Ammon's horn (tissue), 1 donor: Measurements from ENCODE around the gene FOXA3.
"Not testable (repeated sequence)": the region's sequence is repeated elsewhere in the genome, so short reads cannot be mapped to it uniquely, and the experiment has no call there.

Experiments used
- DNase-seq: peaks from one replicate; pipeline ENCODE4 v3.0.0-alpha.2; 2016; ENCODE audit warnings: low spot score

Gene FOXA3

DNA sequence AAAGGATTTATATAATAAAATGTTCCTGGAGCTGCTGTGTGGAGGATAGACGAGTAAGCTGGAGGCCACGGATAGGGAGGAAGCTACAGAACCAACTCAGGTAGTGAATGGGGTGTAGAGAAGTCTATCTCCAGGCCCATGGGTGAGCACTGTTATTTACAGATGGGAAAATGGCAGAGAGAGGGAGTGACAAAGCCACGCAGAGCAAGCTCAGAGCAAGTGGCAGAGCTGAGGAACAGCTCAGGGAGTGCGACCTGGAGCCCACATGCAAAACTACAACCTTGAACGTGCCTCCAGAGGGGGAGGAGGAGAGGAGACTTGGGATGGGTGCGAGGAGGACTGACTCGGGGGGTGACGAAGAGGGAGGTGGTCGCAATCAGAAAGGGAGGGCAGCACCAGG is 35.6 kb upstream of the FOXA3 start:
- DNase-seq: no peak

DNA sequence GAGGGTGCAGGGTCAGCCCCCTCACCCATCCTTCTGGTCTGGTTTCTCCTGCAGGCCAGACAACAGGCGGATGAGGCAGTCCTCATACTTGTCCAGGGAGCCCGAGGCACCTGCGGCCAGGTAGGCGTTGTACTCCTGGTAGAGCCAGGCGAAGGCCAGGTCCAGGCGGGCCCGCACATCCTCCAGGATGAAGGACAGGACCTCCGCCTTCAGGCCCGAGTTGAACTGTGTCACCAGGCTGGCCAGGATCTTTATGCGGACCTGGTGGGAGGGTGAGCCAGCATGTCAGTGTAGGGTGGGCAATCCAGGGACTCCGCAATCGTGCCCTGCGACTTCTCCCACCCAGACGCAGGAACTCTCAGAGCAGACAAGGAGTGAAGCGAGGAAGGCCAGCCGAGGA is 35.2 kb upstream of the FOXA3 start:
- DNase-seq: no peak

DNA sequence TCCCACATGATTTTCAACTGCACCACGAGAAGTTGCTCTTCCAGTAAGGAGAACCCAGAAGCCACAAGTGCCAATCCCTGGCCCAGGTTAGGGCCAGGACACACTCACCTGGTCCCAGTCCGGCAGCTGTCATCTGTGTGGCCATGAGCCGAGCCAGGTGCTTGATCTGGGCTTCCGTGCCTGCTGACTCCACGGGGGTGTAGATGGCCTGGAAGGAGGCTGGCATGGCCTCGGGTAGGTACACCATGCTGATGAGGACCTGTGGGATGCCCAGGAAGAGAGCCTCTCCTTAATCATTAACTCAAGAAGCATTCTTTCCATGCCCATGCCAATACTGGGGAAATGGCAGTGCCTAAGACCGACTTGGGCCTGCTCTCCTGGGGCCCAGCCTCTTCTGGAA is 29.2 kb upstream of the FOXA3 start:
- no peak for DNase-seq

DNA sequence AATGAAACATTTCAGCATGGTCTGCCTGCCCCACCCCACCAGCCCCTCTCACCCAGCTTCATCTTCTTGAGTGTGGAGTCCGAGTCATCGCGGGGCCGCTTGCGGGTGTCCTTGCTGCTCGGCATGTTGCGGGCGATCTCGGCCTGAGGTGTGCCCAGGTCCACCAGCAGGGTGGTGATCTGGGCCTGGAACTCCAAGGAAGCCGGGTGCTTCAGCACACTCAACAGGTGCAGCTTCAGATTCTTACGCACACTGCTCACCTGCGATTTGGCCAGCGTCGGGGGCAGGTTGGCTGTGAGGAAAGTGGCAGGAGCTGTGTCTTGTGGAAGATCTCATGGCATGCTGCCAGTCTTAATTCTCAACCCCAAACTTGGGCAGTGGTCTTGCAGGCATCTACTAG is 21.9 kb upstream of the FOXA3 start:
- DNase-seq: no peak

DNA sequence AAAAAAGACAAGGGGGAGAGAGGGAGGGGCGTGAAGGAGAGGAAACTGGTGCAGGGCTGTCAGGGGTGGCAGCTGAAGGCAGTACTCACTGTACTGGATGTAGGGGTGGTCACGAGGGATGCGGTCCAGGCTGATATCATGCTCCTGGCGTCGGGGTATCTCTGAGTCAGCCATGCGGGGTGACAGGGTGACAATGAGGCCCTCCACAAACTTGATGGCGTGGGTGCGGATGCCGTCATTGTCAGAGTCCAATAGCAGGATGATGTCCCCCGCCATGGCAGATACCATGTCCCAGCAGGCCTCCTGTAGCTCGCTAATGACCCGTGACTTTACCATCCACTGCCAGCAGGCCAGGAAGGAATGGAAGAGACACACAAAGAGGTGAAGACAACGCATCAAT is 16.5 kb upstream of the FOXA3 start:
- DNase-seq: no peak

DNA sequence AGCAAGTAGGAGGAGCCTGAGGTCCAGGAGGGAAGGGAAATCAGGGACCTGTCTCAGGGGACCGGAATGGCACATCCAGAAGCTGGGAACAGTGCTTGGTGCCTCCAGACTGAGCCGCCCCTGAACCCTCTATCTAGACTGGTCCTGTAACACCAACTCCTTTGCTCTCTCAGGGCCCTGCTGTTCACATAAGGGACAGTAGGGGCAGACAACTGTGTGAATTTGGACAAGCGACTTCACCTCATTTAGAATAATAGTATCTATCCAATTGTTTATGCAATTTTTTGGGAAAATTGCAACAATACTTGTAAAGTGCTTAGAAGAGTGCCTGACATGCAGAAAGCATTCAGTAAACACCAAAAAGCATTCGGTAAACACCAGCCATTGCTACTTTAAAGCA is 15.2 kb upstream of the FOXA3 start:
- no peak for DNase-seq

DNA sequence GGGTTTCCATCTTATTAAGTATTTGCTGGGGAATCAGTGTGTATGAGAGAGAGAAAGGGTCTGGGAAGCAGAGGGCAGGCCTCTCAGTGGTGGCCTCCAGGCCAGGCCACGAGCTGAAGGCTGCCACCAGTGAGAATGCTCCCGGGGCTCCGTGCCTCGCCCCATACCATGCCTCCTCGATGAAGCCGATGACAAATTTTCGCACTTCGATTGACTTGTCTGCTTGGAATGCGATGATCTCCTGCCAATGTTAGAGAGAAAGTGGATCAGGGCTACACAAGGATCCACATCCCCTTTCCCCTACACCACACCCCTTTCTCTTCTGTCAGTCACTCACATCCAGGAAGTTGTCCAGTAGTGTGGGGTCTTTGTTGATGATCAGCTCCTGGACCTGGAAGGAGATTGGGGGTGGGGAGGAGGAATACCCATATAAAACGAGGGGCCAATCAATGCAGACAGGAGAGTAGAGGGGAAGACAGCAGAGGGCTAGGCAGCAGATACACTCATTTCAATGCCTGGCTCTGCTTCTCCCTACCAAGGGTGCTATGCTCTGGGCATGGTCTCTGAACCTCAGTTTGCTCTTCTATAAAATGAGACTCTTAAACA is 11.9 kb upstream of the FOXA3 start:
- DNase-seq: no peak

DNA sequence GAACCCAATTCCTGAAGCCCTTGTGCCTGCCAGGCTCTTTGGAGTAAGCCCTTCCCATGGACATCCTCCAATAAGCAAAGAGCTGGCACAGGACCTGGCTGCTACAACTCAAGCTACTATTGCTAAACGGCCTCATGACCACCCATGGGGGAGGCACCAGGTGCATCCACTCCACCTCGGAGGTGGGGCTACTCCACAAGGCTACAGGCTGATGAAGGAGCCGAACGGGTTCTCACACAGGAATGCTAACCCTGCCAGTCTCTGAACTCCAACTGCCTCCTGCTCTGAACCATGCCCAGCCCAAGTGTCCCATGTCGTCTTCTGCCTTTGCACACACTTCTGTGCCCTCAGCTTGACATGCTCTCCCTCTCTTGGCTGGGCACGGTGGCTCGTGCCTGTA is 11.1 kb upstream of the FOXA3 start:
- no peak for DNase-seq

DNA sequence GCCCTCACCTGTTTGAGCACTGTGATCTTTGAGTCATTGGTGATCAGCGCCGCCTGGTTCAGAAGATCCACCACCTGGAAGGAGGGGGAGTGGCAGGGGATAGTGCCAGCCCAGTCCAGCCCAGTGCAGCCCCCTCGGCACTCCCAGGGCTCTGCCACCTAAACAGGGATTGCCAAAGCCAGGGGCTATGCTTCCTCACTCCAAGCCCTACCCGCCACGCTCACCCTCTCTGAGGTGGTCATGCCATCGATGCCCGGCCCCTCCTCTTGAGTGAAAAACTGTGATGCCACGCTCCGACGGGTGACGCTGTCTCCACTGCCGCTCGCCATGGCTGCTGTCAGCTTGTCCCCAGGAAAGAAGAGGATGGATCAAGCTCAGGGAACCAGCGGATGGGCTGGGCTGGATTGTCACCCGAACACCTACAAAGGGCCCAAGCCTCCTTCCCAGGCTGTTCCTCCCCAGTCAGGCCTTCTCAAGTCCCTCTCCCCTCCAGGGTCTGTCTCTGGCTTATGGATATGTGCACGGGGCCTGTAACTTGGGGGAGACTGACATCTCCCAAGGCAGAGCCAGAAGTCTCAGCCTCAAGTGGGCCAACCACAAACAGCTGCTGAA is 9.9 kb upstream of the FOXA3 start:
- DNase-seq: no peak

DNA sequence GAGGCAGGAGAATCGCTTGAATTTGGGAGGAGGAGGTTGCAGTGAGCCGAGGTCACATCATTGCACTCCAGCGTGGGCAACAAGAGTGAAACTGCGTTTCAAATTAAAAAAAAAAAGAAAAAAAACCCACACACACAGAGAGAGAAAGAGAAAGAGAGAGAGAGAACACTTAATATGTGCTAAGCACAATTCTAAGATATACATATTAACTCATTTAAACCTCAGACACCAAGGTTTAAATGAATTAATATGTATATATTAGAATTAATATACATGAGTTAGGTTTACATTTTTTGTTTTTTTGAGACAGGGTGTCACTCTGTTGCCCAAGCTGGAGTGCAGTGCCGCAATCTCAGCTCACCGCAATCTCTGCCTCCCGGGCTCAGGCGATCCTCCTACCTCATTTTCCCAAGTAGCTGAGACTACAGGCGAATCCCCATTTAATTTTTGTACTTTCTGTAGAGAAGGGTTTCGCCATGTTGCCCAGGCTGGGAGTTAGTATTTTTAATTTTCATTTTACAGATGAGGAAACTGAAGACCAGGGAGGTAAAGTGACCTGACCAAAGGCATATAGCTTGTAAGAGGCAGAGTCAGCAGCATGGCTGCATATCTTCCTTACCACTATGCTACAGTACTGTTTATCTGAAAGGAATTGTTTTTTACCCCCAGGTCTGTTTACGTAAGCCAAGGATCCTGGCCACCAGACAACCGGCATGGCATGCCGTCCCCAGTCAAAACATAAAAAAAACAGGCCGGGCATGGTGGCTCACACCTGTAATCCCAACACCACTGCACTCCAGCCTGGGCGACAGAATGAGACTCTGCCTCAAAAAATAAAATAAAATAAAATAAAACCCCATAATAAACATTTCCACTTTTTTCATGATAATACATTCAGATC is 3.5 kb upstream of the FOXA3 start:
- no peak for DNase-seq

DNA sequence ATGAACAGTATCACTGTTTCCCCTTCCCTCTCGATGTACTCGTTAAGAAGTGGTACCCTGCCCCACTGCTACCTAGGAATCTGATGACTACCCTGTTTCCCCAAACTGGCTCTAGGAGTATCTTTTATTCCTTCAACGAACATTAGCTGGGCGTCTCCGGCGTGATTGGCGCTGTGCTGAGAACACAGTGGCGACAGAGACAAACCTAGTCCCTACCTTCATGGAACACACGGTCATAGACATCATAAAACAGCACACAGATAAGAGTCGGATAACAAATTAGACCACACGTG is 1.9 kb upstream of the FOXA3 start:
- DNase-seq: no peak

DNA sequence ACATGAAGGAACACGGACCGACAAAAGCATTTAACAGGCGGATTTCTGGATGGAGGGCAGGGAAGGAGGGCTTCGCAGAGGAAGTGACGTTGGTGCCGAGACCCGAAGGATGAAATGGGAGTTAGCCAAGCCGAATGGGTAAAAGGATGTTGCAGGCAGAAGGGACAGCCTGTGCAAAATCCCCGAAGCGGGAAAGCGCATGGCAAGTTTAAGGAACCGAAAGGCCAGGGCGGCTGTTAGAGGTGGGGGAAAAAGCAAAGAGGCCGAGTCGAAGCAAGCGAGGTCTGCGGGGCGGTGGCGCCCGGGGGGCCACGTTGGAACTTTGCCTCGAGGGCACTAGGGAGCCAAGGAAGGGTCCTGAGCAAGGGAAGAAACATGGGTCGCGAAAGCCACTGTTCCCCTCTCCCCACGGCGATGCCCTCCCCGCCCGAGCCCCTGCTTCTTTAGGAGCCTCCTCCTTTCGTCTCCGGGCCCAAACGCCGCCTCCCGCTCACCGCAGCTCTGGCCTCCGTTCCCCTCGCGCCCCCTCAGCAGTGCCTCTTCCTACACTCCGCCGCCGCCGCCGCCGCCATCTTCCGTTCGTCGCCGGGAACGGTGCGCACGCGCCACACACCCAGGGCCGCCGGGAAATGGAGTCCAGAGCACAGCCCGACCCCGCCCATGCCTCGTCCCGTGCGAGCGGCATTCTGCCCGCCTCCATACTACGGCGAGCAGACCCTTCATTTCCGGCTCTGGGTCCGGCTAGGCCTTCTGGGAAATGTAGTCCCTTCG is 1.4 kb upstream of the FOXA3 start, which contains the start of gene SYMPK:
SYMPK (minus strand) TSS at position 584 of the 771 bp plus-strand sequence. CDS start 8,652 bp downstream, outside the sequence.
- peak; percentile 99 for DNase-seq

DNA sequence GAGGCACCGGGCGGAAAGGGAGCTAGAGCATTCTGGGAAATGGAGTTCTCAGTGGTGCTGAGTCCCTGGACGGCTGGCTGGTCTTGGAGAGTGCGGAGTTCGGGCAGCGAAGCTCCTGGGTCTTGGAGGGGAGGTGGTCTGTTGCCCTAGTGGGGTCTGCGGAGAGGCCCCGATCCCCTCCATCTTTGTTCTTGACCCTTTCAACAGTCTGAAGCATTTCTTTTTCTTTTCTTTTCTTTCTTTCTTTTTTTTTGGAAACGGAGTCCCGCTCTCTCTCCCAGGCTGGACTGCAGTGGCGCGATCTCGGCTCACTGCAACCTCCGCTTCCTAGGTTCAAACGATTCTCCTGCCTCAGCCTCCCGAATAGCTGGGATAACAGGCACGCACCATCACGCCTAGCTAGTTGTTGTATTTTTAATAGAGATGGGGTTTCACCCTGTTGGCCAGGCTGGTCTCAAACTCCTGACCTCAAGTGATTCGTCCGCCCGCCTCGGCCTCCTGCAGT is 739 bp upstream of the FOXA3 start:
- DNase-seq: no peak

DNA sequence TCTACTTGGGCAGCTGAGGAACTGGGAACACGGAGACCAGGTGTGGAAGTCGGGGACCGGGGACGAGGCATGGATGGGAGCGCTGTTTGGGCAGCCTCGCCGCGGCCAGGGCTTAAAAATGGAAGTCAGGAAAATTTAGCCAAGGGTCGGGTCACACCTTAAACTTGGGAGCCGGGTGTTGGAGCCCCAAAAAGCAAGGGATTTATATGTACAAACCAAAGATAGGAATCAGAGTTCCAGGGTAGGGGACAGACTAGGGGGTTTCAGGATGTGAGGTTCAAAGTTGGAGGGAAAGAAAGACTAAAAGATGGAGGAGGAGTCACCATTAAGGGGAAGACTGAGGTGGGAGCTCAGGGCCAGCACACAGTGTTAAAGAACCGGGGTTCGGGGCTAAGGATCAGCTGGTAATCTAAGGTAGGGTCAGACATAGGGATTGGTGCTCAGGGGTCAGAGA is 530 bp downstream of the FOXA3 start:
- no peak for DNase-seq

DNA sequence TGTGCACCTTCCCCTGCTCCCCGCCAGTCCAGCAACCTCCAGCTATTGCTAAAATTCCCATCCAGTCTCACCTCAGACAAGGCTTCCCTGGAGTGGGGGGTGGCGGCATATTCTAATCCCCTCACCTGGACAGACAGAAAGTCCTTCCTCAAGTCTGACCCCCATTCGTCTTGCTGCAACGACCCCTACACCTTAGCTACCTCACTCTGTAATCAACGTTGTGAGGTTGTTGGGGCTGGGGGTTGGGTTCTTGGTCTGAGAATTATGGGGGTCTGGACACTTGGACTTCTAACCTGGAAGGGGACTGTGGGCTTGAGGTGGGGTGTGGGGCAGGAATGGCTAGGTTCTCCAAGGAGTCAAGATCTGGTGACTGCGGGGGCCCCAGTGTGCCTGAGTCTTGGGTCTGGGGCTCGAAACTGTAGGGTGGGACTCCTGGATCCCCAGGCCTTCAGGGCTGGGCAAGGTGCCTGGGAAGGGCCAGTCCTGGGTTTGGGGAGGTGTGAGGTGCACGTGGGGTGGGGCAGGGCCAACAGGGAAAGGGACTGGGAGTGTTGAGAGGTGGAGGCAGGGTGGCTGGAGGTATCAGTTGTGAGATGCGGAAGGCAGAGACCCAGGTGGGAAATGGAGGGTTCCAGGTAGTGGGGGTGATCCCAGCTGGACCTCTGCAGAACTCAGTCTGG is 1.3 kb downstream of the FOXA3 start:
- DNase-seq: no peak

DNA sequence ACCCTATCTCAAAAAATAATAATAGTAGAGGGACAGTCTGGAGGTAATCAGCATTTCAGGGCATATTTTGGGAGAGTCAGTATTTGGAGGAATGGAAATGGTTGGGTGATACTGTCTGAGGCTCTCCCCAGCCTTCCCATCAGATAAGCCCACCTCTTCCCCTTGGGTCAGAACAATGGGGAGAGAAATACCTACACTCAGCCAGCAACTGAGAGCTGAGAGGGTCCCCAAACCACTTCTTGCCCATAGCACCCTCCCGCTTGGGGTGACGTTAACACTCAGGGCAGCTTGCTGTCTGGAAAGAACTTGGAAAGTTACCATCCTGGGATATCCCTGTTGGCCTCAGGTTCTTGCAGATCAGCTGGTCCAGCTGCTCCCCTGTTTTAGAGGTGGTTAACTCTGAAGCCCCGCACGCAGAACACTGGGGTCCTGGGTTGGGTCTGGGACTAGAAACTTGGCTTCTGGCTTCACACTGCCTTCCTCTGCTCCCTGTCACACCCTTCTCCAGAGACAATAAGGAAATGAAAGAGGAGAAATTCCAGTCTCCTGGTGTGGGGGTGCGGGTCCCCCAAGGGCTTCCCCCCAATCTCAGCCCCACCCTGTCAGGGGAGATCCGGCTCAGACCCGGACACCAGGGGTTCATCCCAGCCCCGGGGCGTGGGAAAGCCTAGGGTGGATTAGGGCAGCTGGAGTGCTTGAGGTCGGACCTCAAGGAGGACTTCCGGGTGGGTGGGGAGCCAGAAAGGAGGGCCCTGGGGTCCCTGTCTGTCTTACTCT is 2.5 kb downstream of the FOXA3 start:
- no peak for DNase-seq

DNA sequence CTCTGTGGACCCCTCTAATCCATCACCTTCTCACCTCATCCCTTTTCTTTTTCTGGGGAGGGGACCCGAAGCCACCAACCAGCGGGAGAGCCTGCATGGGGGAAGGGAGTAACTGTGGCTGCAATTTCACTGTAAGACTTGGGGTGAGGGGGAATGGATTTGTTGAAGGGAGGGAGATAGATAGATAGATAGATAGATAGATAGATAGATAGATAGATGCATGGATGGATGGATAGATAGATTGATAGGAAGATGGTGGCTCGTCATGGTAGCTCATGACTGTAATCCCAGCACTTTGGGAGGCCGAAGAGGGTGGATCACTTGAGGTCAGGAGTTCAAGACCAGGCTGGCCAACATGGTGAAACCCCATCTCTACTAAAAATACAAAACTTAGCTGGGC is 3.1 kb downstream of the FOXA3 start:
- not testable (repeated sequence) for DNase-seq

DNA sequence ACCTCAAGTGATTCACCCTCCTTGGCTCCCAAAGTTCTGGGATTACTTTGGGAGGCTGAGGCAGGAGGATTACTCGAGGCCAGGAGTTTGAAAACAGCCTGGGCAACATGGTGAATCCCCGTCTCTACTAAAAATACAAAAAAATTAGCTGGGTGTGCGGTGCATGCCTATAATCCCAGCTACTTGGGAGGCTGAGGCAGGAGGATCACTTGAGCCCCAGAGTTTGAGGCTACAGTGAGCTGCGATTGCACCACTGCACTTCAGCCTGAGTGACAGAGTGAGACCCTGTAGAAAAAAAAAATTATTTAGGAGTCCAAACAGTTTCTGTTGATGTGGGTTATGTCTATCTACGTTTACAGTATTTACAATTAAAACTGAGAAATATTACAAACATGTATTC is 6.7 kb downstream of the FOXA3 start:
- no peak for DNase-seq

DNA sequence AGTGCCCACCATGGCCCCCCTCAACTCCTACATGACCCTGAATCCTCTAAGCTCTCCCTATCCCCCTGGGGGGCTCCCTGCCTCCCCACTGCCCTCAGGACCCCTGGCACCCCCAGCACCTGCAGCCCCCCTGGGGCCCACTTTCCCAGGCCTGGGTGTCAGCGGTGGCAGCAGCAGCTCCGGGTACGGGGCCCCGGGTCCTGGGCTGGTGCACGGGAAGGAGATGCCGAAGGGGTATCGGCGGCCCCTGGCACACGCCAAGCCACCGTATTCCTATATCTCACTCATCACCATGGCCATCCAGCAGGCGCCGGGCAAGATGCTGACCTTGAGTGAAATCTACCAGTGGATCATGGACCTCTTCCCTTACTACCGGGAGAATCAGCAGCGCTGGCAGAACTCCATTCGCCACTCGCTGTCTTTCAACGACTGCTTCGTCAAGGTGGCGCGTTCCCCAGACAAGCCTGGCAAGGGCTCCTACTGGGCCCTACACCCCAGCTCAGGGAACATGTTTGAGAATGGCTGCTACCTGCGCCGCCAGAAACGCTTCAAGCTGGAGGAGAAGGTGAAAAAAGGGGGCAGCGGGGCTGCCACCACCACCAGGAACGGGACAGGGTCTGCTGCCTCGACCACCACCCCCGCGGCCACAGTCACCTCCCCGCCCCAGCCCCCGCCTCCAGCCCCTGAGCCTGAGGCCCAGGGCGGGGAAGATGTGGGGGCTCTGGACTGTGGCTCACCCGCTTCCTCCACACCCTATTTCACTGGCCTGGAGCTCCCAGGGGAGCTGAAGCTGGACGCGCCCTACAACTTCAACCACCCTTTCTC is 8.2 kb downstream of the FOXA3 start:
- no peak for DNase-seq

DNA sequence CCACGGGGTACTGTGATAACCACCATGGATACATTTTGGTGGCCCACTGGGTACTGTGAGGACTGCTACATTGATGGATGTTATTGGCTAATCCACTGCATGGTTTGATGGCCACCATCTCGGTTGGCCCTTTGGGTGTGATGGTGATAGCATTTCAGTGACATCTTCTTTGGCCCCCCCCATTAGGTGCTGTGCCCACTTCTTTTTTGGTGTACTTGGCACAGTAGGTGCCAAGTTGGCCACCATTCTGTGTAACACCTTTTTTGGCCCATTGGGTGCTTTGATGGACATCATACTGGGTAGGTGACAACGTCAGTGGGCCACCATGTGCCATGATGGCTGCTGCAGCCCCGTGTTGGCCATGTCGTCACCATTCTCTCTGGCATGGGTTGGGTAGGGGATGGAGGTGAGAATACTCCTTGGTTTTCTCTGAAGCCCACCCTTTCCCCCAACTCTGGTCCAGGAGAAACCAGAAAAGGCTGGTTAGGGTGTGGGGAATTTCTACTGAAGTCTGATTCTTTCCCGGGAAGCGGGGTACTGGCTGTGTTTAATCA is 9.2 kb downstream of the FOXA3 start:
- no peak for DNase-seq
